ENCODE data around the gene PRDM16. TPM values are rescaled to one million over a fixed set of nuclear protein-coding genes. Genes with fewer than 3 reads are reported as not detected.
A peak's percentile ranks its signal among the peaks of the same experiment; 100 is the strongest.

Gene PRDM16
- polyA plus RNA-seq, 1 donor from 2014 or later: 0.21 TPM

GRCh38 chr1:3142751-3143150, 73.7 kb downstream of the PRDM16 start:
- peak overlapping the region; percentile 71 for H3K27ac ChIP-seq (ENCODE audit: low read length)
- no peak overlapping the region for H2AFZ ChIP-seq (ENCODE audit: low read depth, low read length)
- no peaks in the 10 kb centered on the region for H3K36me3 ChIP-seq (ENCODE audit: insufficient read depth, low read length)
- H3F3A ChIP-seq (ENCODE audit: insufficient read depth, low read length, poor library complexity, severe bottlenecking): peaks cover 3% of the 10 kb centered on the region
- H4K20me1 ChIP-seq (ENCODE audit: insufficient read depth): no peaks in the 10 kb centered on the region
- no peaks in the 10 kb centered on the region for H3K9me3 ChIP-seq (ENCODE audit: low read length)
- no peak overlapping the region for H3K4me3 ChIP-seq (ENCODE audit: low read length)
- H3K27me3 ChIP-seq (ENCODE audit: insufficient read depth, low read depth, low read length): no peaks in the 10 kb centered on the region
- peaks cover 32% of the 10 kb centered on the region for H3K79me2 ChIP-seq (replicated peaks; ENCODE audit: insufficient read depth, low read length)
- H3K4me2 ChIP-seq (ENCODE audit: low read length): no peak overlapping the region
- H3K9ac ChIP-seq (ENCODE audit: low read length): peak overlapping the region; percentile 48
- H3K9me2 ChIP-seq (ENCODE audit: insufficient read depth, low read length): no peaks in the 10 kb centered on the region
- TF ChIP-seq POLR2AphosphoS5 (IDR thresholded peaks at IDR 0.05) (no peak), EZH2 (IDR thresholded peaks at IDR 0.05; ENCODE audit: borderline replicate concordance, insufficient read depth, low read length, poor library complexity, severe bottlenecking) (no peak), EP300 (conservative IDR thresholded peaks at IDR 0.05; ENCODE audit: poor library complexity, severe bottlenecking) (no peak), SMC3 (conservative IDR thresholded peaks at IDR 0.05; ENCODE audit: poor library complexity) (no peak), CTCF (IDR thresholded peaks at IDR 0.05; ENCODE audit: poor library complexity, severe bottlenecking) (no peak), TAF1 (IDR thresholded peaks at IDR 0.05; ENCODE audit: low read depth) (no peak), RAD21 (conservative IDR thresholded peaks at IDR 0.05) (no peak), REST (IDR thresholded peaks at IDR 0.05; ENCODE audit: borderline replicate concordance) (no peak), MXI1 (conservative IDR thresholded peaks at IDR 0.05; ENCODE audit: poor library complexity, severe bottlenecking) (no peak)

DNA sequence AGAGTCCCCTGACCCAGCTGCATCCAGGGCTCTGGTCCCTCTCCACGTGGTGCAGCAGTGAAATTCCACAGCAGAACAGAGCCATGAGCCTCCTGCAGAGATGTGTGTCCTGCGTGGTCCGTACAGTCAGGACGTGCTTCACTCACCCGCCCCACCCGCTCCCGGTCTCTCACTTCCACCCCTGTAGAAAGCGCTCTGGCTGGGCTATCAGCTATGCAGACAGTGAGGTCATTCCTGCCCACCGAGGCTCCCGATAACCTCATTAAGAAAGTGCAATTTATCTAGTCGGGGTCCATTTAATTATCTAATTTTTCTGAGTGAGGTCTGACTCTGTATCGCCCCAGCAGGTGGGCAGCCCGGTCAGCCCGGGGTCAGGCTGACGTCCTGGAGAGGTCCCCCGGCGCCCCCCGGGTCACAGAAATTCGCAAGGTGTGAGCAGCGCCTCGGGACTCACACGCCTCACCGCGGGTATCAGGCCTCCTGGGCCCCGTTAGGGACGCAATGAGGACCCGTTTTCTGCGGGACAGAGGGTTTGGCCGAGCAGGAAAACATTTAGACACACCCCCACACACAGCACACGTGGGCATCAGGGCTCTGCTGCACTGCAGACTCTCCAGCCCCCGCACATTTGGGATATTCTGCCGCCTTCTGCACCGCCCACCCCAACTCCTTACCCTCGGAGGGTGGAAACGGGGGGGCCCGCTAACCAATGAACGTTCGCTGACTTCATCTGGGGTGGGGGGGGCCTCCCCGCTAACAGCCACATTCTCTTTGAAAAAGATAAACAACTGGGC, 76.7 kb downstream of the PRDM16 start:
- H3K9me3 ChIP-seq (ENCODE audit: low read length): no peaks in the 10 kb centered on the region
- H2AFZ ChIP-seq (ENCODE audit: low read depth, low read length): no peak overlapping the region
- no peak overlapping the region for H3K4me3 ChIP-seq (ENCODE audit: low read length)
- no peaks in the 10 kb centered on the region for H3K36me3 ChIP-seq (ENCODE audit: insufficient read depth, low read length)
- H3F3A ChIP-seq (ENCODE audit: insufficient read depth, low read length, poor library complexity, severe bottlenecking): peaks cover 2% of the 10 kb centered on the region
- no peaks in the 10 kb centered on the region for H3K27me3 ChIP-seq (ENCODE audit: insufficient read depth, low read depth, low read length)
- no peaks in the 10 kb centered on the region for H3K9me2 ChIP-seq (ENCODE audit: insufficient read depth, low read length)
- no peak overlapping the region for H3K27ac ChIP-seq (ENCODE audit: low read length)
- no peak overlapping the region for H3K4me2 ChIP-seq (ENCODE audit: low read length)
- no peaks in the 10 kb centered on the region for H4K20me1 ChIP-seq (ENCODE audit: insufficient read depth)
- TF ChIP-seq TAF1 (IDR thresholded peaks at IDR 0.05; ENCODE audit: low read depth) (no peak), RAD21 (conservative IDR thresholded peaks at IDR 0.05) (no peak), POLR2AphosphoS5 (IDR thresholded peaks at IDR 0.05) (no peak), SMC3 (conservative IDR thresholded peaks at IDR 0.05; ENCODE audit: poor library complexity) (no peak), REST (IDR thresholded peaks at IDR 0.05; ENCODE audit: borderline replicate concordance) (no peak), CTCF (IDR thresholded peaks at IDR 0.05; ENCODE audit: poor library complexity, severe bottlenecking) (no peak), EP300 (conservative IDR thresholded peaks at IDR 0.05; ENCODE audit: poor library complexity, severe bottlenecking) (no peak), MXI1 (conservative IDR thresholded peaks at IDR 0.05; ENCODE audit: poor library complexity, severe bottlenecking) (no peak), EZH2 (IDR thresholded peaks at IDR 0.05; ENCODE audit: borderline replicate concordance, insufficient read depth, low read length, poor library complexity, severe bottlenecking) (no peak)
- no peak overlapping the region for H3K9ac ChIP-seq (ENCODE audit: low read length)
- peaks cover 31% of the 10 kb centered on the region for H3K79me2 ChIP-seq (replicated peaks; ENCODE audit: insufficient read depth, low read length)

Measured in neural cell (in vitro differentiated cells).